ENCODE measurements around the gene ATAD3A.
"Not testable (repeated sequence)": the region's sequence is repeated elsewhere in the genome, so short reads cannot be mapped to it uniquely, and the experiment has no call there.

Gene ATAD3A

DNA sequence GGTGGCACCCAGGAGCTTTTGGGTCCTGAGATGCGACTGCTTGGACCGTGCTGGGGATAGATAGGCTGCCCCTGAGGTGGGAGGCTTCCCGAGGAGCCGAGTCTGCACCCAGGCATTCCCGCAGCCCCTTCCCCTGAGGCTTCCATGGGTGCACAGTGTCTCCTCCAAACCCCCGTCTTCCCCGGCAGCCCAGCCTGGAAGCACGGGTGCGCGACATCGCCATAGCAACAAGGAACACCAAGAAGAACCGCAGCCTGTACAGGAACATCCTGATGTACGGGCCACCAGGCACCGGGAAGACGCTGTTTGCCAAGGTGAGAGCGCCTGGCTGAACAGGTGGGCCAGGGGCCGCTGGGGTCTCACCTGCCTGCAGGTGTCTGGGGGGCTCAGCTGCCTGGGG lies 11.7 kb downstream of the ATAD3A start:
- not testable (repeated sequence) for DNase-seq (ENCODE audit: low read depth)

DNA sequence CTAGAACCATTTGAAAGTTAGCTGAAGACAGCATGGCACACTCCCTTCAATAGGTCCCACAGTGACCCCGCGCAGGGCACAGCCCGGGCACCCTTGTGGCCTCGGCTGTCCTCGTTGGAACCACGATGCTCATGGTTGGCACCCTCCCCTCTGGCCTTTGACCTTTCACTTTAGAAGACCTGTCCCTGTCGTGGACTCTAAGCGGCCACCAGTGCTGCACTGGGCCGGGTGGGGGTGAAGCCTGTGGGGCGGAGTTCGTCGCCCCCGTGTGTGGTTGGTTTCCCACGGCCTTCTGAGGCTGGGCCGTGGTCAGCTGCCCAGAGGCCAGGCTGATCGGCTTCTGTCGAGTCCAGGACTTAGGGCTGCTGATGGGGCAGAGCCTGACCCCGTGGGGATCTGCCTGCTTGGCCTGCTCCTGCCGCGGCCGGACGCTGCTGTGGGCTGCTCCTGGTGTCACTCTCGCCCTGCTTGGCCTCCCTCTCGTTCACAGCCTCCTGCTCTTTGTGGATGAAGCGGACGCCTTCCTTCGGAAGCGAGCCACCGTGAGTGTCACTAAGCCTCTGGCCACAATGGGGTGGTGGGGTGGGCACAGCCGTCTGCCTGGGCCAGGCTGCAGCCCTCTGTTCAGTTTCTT lies 12.9 kb downstream of the ATAD3A start:
- DNase-seq (ENCODE audit: low read depth): not testable (repeated sequence)

DNA sequence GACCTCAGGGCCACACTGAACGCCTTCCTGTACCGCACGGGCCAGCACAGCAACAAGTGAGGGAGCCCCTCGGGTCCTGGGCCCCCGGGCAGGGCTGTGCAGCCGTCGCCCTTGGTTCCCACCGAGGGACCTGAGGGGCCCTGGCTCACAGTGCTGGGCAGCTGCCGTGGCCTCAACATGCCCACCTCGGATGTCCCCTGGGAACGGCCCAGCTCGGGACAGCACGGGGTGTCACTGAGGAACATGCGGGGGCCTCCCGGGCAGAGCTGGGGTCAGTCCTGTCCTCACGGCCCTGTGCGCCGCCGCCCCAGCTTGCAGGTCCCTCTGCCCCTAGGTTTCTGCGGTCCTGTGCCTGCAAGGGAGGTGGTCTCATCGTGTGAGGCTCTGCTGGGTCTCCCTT lies 14.5 kb downstream of the ATAD3A start:
- DNase-seq (ENCODE audit: low read depth): not testable (repeated sequence)

DNA sequence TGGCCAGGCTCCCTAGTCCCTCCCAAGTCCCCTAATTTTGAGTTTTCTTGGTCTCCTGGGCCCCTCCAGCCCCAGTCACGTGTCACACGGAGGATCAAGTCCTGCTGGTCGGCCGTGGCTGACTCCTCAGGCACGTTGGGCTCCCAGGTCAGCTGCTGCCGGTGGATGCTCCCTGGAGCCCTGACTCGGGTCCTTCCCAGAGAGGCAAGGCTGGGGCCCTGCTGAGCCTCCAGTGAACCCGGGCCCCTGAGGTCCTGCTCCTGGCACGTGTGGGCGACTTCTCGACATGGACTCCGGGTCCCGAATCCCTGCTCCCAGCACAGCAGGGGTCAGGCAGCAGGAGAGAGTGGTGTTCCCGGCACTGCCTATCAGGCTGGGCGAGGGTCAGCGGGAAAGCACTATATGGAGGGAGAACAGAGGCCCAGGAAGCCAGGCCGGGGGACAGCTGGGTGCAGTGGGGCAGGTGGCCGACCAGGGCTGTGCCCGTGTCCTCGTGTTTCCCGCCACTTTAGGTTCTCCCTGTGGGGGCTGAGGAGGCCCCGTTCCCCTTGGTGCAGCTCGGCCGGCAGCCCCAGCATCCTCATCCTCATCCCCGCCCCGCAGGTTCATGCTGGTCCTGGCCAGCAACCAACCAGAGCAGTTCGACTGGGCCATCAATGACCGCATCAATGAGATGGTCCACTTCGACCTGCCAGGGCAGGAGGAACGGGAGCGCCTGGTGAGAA lies 15.3 kb downstream of the ATAD3A start:
- DNase-seq (ENCODE audit: low read depth): no peak

DNA sequence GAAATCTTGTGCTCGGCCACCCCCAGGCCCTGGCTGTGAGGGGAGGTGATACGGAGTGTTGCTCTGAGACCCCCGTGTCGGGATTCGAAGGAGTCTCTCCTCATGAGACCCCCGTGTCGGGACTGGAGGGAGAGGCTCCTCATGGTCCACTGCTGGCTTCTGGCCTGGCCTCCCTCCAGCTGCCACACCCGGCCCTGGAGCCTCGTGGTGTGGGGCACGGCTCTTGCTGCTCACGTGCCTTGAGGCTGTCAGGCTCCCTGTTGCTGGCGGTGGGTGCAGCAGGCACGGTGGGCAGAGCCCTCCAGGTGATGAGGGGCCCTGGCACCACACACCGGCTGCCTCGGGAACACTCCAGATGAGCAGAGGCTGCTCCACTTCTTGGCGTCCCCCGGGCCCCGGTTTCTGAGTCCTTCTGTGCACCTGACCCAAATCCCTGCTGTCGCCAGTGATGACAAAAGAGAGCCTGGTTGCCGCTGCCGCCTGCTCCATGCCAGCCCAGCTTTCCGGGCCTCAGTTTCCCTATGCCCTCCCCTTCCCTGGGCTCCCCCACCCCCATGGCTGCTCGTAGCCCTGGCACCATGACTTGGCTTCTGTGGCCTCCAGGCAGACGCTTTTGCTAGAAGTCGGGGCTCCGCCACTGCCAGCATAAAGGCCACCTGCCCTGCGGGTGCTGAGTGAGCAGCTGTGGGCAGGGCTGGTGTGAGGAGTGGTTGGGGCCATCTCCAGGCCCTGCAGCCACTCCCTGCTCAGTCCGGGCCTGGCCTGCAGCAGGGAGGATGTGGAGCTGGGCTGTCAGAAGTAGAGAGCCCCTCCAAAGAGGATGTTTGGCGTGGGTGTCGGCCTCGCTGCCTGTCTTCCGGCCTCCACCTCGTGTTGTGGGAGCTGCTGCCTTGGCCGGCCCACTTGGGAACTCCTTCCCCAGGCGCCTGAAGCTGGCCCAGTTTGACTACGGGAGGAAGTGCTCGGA lies 16.6 kb downstream of the ATAD3A start:
- no peak for DNase-seq (ENCODE audit: low read depth)

DNA sequence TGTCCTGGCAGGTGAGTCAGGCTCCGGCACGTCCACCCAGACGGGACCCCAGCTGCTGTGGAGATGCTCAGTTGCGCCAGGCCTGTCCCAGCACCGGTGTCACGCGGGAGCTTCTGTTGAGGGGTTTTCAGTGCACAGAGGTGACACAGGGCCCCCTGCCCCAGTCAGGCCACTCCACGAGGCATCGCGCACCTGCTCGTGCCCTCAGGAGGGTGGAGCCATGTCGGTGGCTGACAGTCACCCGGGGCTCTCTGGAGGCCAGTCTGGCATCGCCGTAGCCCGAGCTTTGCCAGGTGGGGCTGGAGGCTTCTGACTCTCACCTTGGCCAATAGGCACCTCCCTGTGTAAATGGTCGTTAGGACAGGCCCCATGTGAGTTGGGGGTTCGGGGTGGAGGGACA lies 17.4 kb downstream of the ATAD3A start:
- no peak for DNase-seq (ENCODE audit: low read depth)

DNA sequence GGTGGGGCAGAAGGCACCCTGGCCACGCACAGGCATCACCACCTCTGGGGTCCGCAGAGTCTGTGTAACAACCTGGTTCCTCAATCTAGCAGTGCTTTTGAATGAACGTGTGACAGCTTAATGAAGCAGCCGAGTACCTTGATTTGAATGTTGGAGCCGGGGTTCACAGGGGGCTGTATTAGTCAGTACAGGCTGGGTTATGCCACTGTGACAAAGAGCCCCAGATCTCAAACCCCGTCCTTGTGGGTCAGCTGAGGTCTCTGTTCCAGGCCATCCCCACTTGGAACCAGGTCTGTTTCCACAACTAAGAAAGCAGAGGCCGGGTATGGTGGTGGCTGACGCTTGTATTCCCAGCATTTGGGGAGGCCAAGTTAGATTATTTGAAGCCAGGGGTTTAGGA lies 18.0 kb downstream of the ATAD3A start:
- no peak for DNase-seq (ENCODE audit: low read depth)

DNA sequence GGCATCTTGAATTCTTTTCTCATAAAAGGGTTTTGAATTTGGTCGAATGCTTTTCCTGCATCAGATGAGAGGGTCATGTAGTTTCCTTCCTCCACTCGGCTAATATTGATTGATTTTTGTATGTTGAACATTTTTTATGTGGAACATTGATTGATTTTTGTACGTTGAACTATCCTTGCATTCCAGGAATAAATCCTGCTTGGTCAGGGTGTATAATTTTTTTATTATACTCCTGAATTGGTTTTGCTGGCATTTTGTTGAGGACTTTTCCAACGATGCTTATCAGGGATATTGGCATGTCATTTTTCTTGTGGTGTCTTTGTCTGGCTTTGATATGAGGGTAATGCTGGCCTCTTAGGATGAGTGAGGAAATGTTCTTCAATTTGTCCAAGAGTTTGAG lies 20.0 kb downstream of the ATAD3A start:
- no peak for DNase-seq (ENCODE audit: low read depth)

DNA sequence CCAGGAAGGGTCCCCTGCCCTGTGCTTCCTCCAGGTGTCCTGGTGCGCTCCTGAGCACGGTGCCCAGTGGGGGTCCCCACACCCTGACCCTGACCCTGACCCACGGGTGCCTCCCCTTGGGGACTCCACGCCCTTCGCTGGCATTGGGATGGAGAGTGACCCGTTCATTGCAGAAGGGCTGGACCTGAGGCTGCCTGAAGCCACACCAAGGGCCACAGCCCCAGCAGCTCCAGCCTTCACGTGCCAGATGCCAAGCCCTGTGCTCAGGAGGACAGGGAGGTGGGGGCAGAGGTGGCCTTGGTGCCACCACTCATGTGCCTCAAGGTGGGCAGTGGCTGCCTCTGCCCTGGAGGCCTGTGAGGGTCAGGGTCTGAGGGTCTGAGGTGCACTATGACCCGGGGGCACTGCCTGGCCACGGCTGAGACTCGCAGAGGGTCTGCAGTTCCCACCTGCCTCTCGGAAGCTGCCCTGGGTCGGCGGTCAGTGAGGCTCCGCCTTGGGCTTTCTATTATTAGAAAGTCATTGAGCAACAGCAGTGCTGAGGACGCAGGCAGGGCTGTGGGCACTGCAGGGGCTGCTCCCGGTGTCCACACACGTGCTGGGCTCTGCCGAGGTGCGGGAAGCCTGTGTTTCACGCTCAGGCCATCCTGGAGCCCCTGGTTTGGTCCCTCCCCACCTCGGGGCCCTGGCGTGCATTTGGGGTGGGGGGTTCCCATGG lies 21.4 kb downstream of the ATAD3A start:
- DNase-seq (ENCODE audit: low read depth): not testable (repeated sequence)

DNA sequence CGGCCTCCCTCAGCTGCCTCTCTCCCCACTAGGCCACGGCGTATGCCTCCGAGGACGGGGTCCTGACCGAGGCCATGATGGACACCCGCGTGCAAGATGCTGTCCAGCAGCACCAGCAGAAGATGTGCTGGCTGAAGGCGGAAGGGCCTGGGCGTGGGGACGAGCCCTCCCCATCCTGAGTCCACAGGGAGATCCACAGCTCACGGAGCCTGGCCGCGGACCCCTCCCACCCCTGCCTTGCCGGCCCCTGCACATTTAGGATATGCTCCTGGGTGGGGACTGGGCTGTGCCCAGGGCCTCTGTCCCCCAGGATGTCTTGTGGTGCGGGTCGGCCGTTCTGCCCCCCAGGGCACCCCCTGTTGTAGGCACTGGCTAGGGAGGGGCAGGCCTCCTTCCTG lies 21.9 kb downstream of the ATAD3A start:
- not testable (repeated sequence) for DNase-seq (ENCODE audit: low read depth)

DNA sequence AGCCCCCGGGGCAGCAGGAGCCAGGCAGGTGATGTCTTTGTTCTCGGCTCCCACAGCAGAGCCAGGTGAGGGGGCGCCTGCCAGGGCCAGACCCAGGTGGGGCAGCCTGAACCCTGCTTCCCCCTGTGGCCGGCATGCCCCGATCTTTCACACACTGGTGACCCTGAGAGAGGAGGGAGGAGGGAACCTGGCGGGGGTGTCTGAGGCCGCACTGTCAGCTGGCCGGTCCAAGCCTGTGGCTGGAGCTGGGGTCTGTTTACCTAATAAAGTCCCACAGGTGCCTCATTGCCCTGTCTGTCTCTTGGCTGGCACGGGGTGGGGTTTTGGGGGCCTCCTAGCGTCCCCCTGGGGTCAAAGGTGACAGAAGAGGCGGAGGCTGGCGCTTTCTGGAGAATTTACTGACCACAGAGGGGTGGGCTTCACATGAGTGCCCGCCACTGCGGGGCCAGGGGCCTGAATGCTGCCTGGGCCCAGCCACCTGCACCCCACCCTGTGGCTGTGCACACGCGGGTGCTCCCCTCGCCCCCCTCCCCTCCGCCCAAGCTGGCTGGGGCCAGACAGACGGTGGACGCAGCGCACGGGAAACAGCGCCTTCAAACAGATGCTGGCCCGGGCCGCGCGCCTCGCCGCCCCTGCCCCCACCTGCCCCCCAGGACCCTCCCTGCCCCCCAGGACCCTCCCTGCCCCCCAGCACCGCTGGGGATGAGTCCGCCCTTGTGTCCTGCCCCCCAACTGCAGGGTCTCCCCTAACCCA lies 22.6 kb downstream of the ATAD3A start:
- no peak for DNase-seq (ENCODE audit: low read depth)

DNA sequence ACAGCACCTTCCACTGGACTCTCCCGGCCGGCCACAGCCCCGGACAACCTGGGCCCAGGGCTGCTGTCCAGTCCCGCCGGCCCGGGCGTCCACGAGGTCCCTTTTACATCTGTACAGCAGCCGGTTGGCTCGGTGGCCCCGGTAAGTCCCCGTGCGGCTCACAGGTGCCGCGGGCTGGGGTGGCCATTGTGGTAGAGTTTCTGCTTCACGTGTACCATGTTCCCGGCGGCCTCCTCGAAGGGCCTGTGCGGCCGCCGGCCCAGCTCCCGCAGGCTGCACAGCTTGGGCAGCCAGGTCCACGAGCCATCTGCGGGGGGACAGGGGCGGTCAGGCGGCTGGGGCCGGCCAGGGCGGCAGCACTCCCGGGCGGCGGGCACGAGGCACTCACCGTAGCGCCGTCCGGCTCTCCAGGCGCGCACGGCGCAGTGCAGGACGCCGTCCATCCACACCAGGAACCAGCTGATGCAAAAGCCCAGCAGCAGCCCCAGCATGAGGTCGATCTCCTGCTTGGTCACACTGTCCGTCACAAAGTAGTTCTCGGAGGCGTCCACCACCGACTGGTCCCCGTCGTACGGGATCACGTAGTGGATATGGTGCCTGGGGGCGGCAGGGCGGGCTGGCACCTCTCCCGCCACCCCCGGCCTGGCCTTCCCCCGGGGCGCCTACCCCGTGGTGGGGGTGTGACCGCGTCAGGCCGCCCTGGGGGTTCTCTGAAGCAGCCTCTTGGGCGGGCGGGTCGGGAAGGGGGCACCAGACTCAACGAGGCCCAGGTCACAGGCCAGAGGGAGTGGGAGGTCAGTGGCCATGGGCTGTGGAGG lies 23.4 kb downstream of the ATAD3A start:
- DNase-seq (ENCODE audit: low read depth): no peak

DNA sequence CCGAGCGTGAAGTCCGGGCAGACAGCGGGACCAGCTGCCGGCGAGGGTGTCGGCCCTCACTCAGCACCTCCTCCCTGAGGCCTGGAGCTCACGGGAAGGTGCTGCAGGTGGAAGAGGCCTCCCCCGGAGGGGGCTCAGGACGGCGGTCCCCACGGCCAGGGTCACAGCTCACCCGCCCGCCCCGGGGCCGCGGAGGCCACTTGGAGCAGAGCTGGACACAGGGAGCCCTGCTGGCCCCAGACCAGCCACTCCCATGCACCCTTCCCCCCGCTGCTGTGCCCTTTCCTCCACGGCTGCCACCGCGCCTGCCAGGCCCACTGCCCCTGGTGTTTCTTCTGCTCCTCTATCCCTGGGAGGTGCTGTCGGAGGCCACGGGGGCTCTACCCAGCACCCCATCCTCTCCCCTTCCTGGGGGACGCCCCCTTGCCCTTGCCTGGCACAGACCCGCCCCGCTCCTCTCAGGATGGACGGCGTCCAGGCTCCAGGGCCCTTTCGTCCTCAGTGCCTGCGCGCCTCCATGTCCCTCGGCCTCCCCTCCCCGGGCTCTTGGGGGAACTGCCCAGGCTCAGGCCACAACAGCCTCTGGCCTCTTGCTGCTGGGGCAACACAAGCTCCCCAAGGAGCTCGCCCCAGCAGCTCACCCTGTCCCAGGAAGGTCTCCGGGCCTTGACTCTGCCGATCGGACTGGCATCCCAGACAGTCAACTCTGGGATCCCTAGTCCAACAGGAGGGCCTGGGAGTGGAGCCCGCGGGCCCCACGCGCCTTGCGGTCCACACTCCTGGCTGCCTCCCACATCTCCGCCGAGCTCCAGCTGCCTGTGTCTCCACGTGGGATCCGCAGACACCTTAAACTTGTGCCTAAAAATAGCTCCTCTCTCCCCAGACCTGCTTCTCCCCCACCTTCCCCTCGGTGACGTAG lies 24.3 kb downstream of the ATAD3A start:
- no peak for DNase-seq (ENCODE audit: low read depth)

DNA sequence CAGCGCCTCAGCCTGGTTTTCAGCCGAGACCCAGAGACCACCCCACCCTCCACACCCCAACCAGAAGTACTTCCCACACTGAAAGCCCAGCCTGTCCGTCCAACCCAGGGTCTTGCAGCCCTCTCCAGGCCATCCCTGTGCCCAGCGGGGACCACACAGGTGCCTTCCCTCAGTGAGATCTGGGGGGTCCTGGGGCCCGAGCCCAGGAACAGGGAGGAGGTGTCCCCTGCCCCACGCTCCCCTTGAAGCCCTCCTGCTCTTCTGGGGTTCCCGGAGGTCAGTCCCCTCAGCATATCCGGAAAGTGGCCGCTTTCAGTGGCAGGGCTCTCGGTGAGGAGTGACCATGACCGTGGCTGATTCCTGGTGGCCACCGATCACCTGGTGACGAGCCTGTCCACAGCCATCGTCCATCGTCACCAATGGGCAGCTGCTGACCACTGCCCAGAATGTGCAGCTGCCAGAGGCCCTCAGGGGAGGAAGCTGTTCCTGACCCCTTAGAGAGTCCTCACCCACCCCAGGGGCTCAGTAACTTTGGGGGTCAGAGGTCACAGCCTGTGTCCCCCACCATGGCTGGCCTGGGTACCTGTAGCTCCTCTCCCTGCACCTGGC lies 25.1 kb downstream of the ATAD3A start:
- DNase-seq (ENCODE audit: low read depth): no peak

DNA sequence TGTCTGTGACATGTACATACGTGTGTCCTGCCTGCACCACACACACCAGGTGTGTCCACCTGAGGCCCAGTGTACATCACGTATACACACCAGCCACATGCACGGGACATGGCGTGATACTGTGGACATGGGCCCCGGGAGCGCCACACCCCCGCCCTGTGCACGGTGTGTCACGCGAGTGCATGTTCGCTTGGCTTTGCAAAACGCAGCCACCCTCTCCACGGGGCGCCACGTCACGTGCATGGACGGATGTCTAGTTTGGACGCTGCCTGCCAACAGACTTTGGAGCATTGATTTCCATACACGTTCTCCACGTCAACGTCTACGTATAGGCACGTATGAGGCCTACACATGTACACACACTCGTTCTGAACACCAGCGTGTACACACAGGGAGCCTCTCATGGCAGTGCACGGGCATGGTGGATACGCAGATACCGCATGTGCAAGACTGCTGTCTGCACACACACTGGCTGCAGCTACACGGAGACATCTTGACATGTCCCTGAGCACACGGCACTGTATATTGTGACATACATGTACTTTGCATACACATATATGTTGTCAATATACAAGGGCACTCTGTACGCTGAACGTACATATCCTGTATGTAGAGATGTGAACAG lies 25.8 kb downstream of the ATAD3A start:
- no peak for DNase-seq (ENCODE audit: low read depth)

DNA sequence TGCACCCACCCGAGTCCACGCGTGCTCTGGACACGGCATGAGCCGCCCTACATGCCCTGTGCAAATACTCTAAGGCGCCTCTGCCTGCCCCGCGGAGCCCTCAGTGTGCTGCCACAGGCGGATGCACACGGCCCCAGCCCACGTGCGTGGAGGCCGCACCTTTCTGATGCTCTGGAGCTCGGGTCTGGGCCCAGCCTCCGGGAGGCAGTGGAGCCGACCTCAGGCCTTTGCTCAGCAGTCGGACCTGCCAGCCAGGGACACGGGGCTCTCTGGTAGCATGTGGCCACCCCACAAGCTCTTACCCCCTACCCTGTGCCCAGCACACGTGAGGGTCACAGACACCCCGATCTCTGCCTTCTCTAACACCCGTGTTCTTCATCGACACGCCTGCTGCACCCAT lies 26.4 kb downstream of the ATAD3A start:
- no peak for DNase-seq (ENCODE audit: low read depth)

DNA sequence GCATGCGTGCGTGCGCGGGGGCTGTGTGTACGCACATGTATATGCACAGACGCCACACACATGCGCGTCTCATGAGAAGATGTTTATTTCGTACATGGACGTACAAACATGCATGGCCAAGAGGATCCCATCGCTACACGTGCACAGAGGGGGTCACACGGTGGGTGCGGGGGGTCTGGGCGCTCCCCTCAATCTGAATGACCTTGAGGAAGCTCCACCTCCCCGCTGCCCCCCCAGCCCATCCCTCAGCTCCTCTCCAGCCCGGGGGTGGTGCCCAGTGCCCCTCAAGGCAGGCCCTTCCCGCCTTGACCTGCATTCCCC lies 27.0 kb downstream of the ATAD3A start:
- no peak for DNase-seq (ENCODE audit: low read depth)

DNA sequence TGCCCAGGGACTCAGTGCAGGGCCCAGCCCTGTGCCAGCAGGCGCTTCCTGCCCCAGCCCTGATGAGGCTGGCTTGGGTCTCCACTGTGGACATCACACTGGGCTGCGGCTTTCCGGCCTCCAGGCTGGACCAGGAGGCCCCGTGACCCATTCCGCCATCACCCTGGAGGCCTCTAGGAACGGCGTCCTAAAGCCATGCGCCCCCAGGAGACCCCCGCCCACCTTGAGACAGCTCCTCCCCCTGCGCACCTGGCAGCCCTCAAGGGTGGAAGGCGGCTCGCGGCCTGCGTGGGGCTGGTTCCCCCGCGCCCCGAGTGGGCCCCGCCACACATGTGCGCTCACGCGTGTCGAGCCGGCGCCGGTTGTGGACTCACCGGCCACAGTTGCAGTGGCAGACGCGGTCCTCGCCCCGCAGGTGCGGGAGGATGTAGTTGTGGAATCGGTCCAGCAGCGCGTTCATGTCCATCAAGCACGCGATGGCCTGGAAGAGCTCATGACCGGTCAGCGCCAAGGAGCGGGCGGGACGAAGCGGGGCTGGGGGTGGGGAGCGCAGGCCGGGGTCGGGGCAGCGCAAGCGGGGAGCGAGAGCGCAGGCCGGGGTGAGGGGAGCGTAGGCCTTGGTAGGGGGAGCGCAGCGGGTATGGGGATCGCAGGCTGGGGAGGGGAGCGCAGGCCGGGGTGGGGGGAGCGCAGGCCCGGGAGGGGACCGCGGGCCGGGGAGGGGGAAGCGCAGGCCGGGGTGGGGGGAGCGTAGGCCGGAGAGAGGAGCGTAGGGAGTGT lies 27.5 kb downstream of the ATAD3A start:
- peak; percentile 61 for DNase-seq (ENCODE audit: low read depth)

Measured in iris pigment epithelial cell (primary cell).